Measurements from ENCODE around the gene PARD3B.

DNA sequence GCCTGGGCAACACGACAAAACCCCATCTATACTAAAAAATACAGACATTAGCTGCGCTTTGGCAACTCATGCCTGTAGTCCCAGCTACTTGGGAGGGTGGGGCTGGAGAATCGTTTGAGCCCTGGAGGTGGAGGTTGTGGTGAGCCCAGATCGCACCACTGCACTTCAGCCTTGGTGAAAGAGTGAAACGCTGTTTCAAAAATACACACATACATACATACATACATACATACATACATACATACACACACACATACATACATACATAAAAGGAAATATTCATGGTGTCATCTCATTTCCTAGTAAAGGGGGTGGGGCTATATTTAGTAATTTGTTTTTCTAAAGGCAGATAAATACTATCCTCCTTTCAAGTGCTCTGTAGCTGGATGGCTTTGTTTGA, 205.1 kb downstream of the PARD3B start:
- no peak for TF ChIP-seq CTCF (conservative IDR thresholded peaks at IDR 0.05; ENCODE audit: low read depth in 2 of 2)
- TF ChIP-seq EZH2 (IDR thresholded peaks at IDR 0.05; ENCODE audit: low read depth, unreplicated experiment) = no peak
- no peak for TF ChIP-seq POLR2AphosphoS5 (IDR thresholded peaks at IDR 0.05; ENCODE audit: low read depth)
- no peak for TF ChIP-seq EZH2phosphoT487 (IDR thresholded peaks at IDR 0.05; ENCODE audit: unreplicated experiment)
- TF ChIP-seq, protein P1, sequence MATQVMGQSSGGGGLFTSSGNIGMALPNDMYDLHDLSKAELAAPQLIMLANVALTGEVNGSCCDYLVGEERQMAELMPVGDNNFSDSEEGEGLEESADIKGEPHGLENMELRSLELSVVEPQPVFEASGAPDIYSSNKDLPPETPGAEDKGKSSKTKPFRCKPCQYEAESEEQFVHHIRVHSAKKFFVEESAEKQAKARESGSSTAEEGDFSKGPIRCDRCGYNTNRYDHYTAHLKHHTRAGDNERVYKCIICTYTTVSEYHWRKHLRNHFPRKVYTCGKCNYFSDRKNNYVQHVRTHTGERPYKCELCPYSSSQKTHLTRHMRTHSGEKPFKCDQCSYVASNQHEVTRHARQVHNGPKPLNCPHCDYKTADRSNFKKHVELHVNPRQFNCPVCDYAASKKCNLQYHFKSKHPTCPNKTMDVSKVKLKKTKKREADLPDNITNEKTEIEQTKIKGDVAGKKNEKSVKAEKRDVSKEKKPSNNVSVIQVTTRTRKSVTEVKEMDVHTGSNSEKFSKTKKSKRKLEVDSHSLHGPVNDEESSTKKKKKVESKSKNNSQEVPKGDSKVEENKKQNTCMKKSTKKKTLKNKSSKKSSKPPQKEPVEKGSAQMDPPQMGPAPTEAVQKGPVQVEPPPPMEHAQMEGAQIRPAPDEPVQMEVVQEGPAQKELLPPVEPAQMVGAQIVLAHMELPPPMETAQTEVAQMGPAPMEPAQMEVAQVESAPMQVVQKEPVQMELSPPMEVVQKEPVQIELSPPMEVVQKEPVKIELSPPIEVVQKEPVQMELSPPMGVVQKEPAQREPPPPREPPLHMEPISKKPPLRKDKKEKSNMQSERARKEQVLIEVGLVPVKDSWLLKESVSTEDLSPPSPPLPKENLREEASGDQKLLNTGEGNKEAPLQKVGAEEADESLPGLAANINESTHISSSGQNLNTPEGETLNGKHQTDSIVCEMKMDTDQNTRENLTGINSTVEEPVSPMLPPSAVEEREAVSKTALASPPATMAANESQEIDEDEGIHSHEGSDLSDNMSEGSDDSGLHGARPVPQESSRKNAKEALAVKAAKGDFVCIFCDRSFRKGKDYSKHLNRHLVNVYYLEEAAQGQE (IDR thresholded peaks at IDR 0.05; ENCODE audit: unreplicated experiment) = no peak
- TF ChIP-seq, protein P2, sequence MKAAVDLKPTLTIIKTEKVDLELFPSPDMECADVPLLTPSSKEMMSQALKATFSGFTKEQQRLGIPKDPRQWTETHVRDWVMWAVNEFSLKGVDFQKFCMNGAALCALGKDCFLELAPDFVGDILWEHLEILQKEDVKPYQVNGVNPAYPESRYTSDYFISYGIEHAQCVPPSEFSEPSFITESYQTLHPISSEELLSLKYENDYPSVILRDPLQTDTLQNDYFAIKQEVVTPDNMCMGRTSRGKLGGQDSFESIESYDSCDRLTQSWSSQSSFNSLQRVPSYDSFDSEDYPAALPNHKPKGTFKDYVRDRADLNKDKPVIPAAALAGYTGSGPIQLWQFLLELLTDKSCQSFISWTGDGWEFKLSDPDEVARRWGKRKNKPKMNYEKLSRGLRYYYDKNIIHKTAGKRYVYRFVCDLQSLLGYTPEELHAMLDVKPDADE (IDR thresholded peaks at IDR 0.05) = no peak
